Activated T-cell treated with anti-CD3 and anti-CD28 coated beads, Interleukin-2, amount 50 U/mL, for 1 hour (primary cell): ENCODE results near the gene ADGRD2.
A peak's percentile ranks its signal among the peaks of the same experiment; 100 is the strongest.
"Not testable (repeated sequence)": the region's sequence is repeated elsewhere in the genome, so short reads cannot be mapped to it uniquely, and the experiment has no call there.

Source experiments
- DNase-seq: peaks from one replicate; pipeline ENCODE4 v3.0.0-alpha.2; 2020

The ADGRD2 gene, protein sequence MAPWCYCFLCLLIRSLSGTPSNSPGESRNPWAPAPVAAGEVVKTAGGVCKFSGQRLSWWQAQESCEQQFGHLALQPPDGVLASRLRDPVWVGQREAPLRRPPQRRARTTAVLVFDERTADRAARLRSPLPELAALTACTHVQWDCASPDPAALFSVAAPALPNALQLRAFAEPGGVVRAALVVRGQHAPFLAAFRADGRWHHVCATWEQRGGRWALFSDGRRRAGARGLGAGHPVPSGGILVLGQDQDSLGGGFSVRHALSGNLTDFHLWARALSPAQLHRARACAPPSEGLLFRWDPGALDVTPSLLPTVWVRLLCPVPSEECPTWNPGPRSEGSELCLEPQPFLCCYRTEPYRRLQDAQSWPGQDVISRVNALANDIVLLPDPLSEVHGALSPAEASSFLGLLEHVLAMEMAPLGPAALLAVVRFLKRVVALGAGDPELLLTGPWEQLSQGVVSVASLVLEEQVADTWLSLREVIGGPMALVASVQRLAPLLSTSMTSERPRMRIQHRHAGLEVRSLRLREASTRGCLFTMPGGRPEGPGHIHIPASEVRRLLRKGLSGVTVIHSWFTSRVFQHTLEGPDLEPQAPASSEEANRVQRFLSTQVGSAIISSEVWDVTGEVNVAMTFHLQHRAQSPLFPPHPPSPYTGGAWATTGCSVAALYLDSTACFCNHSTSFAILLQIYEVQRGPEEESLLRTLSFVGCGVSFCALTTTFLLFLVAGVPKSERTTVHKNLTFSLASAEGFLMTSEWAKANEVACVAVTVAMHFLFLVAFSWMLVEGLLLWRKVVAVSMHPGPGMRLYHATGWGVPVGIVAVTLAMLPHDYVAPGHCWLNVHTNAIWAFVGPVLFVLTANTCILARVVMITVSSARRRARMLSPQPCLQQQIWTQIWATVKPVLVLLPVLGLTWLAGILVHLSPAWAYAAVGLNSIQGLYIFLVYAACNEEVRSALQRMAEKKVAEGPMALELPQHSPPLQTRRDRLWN

DNA sequence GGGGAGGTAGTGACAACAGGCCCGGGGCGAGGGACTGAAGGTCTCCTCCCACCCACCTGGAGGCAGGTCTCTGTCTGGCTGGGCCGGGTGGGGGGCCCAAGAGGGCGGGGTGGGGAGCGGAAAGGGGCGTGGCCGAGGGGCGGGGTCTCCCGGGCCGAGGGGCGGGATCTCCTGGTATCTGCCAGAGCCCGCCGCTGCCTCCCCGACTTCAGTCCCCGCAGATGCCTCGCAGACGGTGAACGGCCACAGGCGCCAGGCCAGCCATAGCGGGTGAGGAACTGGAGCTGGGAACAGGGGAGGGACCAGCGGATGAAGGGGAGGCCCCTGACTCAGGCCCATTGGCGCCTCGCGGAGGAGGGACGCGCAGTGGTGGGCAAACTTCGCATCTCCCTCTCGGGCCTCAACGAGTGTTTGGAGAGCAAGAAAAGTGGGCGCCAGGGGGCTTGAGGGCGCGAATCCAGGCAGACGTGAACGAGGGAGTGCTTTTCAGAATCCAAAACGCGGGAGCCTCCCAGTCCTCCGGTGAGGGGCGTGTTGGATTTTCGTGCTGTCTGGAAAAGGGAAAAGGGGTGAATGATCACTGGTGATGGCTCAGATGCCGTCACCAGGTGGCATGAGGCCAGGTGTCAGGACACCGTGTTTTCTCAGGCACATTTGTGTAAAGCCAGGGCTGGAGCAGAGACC, at the start of gene ADGRD2:
ADGRD2 (plus strand) TSS at position 211 of the 684 bp plus-strand sequence. CDS start 1,216 bp downstream, outside the sequence.
- DNase-seq, result no peak

DNA sequence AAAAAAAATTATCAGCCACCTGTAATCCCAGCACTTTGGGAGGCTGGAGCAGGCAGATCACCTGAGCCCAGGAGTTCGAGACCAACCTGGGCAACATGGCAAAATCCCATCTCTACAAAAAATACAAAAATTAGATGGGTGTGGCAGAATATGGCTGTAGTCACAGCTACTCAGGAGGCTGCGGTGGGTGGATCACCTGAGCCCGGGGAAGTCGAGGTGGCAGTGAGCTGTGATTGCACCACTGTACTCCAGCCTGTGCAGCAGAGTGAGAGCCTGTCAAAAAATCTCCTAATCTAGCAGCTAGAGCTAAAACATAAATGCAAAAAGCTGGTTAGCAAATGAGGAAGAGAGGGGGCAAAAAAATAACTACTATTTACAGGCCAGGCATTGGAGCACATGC, 47.0 kb upstream of the ADGRD2 start:
- no peak for DNase-seq

DNA sequence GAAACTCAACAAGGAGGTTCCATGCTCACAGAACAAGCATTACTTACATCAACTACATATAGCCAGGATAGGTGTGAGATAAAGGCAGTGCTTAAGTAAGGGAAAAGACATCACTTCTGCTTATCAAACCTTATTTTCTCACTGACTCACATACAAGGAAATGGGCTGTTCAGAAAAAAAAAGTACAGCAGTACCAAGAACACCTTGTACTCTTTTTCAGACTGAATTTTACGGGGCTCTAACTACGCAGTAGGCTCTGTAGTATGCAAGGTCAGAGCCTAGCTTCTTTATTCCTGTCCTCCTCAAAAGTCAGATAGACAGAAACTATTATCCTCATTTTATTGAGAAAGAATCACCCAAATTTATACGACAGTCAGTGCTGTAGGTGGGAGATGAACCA, 40.8 kb upstream of the ADGRD2 start:
- DNase-seq, result no peak

DNA sequence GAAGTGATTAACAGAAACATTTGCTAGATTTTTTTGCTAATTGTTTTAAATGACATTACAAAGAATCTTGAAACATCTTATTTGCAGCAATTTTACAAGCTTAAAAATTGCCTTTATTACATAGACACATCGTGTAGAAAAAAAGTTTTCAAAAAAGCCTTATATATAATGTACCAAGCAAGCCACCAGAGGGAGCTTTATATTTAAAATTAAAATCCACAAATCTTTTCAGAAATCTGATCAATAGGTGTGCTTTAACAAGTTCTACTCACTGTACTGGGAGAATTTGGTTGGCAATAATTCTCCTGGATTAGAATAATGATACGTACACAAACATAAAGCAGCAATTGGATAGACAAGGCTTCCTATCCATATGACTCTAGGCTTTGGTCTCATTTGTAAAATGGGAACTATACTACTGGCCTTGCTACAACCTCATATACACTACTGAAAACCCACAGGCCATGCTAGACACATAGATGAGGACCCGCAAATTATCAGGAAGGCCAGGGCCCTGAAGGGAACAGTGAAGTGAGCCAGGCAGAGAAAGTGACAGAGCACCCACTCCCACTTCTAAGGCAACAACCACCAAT, 39.8 kb upstream of the ADGRD2 start:
- no peak for DNase-seq

DNA sequence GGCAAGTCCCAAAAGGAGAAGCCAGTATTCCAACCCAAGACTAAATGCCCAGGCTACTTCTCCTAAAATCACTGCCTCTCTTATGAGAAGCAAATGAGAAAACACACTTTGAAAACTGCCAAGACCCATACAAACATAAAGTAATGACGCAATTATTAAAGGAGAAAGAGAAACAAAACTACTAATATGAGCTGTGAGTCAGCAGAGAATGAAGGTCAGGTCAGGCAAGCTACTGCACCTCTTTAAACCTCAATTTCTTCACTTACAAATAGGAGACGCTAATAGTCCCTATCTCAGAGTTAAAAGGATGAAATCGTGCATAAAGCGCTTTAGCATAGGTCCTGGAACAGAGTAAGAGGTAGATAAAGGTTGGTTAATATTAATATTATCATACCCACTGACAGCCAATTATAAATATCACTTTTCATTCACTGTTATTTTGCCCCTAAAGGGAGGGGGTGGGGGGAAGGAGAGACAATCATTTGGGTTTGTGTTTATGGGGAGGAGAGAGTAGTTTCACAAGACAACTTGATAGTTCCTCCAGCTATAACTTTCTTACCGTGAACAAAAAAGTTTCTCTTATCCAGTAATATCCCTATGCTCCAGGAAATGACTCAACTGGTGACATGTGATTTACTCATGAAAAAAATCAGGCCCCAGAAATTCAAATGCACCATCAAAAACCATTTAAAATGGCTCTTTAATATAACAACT, 38.6 kb upstream of the ADGRD2 start:
- DNase-seq, result no peak

DNA sequence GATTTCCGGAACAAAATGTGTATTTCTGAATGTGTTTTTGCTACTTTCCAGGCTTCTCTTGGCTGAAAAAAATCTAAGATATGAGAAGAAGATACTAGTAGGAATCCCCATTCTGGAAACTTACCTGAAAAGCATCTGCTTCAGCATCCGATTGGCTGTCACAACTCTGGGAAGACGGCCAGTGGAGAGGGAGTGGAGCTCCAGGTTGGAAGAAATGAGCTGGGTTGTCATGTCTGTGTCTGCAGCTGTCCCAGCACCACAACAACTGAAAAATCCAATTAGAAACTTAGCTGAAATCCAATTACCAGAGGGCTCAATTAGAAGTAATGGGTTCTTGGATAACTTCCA, 38.0 kb upstream of the ADGRD2 start:
- DNase-seq, result no peak

DNA sequence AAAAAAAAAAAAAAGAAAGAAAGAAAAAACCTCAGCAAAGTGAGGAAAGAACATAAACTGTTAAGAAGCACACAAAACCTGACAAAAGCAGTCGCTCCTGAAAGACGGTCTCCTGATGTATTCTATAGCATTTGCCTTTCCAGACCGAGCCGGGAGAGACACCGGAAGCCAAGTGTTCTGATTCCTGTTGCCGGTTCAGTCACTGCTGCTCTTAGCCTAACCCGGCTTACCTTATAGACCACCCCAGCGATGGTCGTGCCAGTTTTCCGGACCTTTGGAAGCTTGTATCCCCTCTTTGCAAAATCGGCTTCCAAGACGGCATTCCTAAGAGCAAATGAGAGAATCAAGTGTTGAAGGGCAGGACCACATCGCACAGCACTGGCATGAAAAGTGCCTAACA, 35.6 kb upstream of the ADGRD2 start:
- no peak for DNase-seq

DNA sequence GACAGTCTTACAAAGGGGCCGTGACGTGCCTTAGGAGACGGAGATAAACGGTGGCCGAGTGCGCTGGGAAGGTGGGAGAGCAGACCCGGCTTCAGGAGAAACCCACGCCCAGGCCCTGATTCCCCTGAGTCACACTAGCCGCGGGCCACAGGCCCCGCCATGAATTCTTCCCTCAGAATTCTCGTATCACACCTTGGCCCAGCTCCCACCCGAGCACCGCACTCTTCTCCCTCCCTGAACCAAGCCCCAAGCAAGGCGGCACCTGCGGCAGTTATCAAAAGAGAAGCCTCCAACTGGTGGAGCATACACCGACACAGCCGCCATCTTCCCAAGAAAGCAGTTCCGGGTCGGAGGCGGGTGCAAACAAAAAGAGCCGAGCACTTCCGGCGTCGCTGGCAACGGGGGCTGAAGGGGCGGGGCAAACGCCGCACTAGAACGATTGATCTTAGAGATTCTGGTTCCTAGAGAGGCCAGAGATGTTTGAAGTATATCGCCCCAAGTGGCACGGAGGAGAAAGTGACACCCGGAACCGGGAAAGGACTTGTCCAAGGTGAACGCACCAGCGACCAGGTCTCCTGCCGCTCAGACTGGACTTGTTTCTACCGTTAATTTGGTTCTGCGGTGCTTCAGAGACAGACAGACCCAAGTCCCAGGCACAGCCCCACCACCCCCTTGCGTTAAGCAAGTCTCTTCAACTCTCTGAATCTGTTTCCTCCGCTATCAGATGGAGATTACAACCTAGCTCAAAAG, 35.0 kb upstream of the ADGRD2 start, which contains the start of gene PSMB7:
PSMB7 (minus strand) TSS at position 341 of the 750 bp plus-strand sequence; CDS start at position 324, 17 bp downstream.
- DNase-seq, result peak; percentile 97

DNA sequence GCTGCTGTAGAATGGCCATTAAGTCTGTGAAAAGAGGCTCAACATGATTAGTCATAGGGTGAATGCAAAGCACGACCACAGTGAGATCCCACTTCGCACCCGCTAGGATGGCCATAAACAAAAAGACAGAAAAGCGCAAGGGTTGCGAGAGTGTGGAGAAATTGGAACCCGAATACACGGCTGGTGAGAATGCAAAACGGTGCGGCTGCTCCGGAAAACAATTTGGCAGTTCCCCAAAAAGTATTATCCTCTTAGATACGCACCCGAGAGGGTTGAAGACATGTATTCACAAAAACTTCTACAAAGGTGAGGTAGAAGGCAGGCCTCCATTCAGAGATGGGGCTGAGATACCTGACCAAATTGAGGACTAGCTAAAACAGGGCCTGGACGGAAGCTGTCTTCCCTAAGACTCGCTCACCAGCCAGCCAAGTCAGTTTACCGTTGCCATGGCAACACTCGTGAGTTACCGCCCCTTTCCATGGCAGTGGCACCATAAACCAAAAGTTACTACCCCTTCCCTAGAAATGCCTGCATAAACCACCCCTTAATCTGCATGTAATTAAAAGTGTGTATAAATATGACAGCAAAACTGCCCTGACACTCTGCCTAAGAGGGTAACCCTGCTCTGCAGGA, 34.3 kb upstream of the ADGRD2 start:
- DNase-seq, result no peak

DNA sequence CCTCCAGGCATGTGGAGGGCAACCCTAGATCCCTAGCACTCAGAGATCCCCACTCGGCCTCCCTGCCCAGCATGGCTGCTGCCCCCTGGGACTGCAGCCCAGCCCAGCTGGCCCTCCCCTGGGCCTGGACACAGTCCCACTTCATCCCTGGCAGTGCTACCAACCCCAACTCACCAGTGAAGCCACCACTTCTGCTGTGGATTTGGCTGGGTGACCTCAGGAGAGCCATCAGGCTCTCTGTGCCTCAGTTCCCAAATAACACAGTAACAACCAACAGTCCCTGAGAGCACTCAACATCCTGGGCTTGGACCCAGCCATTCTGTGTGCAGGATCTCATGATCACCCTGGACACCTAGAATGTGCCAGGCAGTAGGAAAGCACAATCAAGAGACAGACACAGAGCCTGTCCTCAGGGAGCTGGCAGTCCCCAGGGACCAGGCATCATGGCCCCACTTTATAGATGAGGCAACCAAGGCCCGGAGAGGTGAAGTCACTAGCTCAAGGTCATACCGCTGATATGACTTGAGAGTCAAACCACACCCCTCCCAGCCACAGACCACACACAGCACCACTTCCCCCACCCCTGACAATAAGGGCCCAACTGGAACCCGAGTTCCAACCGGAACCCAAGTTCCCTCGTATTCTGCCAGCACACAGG, 30.3 kb upstream of the ADGRD2 start:
- DNase-seq, result no peak

DNA sequence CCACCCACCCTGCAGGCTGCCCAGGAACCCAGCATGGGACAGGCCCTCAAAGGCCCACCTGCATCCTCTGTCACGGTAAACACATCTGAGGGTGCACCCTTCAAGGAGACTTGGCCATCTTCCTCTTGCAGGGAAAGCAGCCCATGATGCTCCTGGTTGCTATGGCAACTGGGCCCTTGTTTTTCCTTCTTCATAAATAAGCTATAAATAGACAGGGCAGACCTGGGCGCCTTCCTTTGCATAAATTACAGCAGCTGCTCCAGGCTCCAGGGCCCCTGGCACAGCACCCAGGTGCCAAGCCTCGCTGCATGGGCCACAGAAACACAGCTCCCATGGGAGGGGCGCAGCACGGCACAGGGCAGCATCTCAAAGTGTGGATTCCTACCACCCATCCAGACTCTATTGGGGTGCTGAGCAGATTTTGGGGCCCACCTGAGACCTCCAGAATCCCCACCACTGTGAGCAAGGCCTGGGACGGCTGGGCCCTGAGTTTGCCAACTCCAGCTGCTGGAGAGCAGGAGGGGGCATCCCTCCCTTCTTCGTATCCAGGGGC, 29.2 kb upstream of the ADGRD2 start:
- no peak for DNase-seq

DNA sequence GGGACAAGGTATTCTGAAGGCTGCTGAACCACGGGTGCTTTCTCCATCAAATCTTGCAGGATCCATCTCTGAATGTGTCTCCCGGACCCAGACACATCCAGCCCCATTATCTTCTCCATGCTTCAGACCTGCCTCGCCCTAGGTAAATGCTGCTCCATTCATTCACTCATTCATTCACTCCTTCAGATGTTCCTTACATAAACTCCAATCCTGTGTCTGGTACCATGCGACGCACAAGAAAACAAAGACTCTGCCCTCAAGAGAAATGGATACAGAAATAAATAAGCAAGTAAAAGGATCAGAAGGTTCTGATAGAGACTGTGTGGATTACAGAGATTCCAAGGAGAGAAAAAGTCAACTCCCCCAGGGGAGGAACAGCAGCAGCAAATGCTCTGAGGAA, 27.1 kb upstream of the ADGRD2 start:
- no peak for DNase-seq

DNA sequence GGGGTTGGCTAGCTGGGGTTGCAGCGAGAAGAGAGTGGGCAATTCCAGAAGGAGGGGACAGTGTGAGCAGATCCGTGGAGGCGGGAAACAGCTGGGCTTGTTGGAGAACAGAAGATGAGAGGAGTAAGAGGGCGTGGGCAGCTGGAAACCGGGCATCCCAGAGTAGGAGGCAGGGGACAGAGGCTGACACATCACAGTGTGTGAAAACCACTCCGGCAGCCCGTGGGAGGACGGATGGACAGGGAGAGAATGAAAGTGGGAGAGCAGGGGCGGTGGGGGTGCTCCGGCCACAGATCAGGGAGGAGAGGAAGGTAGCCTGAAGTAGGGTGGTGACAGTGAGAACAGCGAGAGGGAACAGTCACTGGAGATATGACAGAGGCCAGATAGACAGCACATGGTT, 26.7 kb upstream of the ADGRD2 start:
- no peak for DNase-seq

DNA sequence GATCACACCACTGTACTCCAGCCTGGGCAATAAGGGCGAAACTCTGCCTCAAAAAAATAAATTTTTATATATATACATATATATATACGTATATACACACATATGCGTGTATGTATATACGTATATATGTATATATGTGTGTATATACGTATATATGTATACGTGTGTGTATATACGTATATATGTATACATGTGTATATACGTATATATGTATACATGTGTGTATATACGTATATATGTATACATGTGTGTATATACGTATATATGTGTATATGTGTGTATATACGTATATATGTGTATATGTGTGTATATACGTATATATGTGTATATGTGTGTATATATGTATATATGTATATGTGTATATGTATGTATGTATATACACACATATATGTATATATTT, 24.5 kb upstream of the ADGRD2 start:
- not testable (repeated sequence) for DNase-seq

DNA sequence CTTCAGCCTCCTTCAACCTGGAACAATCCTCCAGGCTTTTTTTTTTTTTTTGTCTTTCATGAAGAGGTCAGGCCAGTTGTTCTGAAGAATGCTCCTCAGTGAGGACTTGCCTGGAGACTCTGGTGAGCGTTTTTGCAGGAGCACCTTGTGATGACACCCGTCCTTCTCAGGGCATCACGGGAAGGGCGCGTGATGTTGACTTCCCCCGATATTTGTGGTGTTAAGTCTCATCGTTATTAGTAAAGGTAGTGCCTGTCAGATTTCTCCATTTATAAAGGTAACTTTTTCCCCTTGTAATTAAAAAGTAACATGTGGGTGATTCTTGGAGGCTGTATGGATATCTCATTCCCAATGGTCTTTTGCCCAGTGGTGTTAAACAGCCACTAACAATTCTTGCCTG, 23.9 kb upstream of the ADGRD2 start:
- DNase-seq, result no peak

DNA sequence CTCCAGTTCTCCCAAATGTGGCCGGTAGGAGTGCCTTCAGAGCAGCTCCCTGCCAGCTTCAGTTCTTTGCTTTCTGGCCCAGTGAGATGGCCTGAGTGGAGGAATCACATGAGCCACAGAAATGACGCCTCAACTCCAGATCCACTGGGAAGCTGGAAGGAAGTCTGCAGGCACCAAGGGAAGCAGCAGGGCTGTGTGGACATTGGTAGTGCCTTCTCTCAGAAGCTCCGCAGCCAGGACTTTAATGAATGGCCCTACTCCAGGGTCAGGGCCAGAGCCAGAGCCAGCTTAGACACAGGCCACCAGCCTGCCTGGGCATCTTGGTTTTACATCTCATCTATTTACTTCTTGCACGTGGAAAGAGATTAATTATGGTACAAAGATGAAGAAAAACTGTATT, 23.0 kb upstream of the ADGRD2 start:
- DNase-seq, result no peak

DNA sequence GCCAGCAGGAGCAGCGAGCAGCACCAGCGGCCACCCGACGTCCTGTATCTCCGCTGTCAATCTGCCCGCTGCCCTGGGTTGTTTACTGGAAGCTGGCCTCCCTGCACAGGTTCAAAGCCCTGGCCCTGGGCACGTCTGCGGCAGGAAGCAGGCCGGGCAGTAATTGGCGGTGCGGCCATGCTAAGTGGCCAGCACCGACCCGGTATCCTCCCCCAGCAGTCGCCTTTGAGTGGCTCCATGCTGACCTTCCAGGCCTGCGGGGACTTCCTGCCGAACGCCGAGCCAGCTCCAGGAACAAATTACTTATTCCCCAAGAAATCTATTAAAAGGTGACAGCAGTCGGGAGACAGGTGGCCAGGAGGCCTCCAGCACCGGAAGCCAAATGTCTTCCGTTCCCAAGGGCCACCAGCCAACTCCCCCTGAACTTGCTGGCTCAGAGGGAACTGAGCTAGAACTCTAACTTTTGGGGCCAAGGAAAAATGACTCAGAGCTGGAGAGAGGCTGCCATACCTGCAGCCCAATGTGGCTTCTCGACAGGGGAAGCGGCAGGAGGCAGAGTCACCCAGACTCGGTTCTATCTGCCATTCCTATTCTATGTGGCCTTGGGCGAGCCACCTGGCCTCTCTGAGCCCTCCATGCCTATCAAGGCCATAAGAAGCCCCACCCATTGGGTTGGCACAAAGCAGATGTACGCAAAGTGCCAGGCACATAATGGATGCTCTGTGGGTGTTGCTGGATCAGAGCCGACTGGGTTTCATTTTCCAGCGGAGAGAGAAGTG, 21.3 kb upstream of the ADGRD2 start:
- DNase-seq, result no peak

DNA sequence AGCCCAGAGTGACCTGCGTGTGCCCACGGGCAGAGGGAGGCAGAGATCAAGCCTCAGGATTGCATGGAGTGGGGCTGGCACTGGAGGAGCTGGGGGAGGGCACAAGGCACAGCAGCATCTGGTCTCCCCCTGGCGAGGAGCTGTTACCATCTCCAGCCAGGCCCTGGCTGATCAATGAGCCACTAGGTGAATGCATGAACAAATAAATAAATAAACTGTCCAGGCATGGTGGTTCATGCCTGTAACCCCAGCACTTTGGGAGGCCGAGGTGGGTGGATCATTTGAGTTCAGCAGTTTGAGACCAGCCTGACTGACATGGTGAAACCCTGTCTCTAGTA, 20.8 kb upstream of the ADGRD2 start:
- no peak for DNase-seq

DNA sequence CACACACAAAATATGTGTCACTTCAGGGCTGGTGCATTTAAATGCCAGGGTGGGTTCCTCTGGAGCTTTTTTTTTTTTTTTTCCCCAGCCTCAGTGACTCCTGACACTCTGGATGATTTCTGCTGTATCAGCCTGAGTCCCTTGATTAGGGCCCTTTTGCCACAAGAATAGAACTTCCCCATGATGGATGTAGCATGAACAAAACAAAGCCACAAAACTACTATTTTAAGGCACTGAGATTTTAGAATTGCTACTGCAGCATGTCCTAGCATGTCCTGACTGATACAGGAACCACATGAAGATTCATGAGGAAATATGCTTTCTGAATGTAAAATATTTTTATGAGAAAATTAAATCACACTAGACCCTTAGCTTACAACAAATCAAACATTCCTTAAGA, 13.9 kb upstream of the ADGRD2 start:
- DNase-seq, result no peak
